GM04503 (cell line): ENCODE measurements around the gene RNF8.
A peak's percentile ranks its signal among the peaks of the same experiment; 100 is the strongest.
"Not testable (repeated sequence)": the region's sequence is repeated elsewhere in the genome, so short reads cannot be mapped to it uniquely, and the experiment has no call there.

Source experiments
- DNase-seq: peaks from one replicate; pipeline ENCODE4 v3.0.0-alpha.2; 2012; ENCODE audit warnings: low read depth

Gene RNF8, protein sequence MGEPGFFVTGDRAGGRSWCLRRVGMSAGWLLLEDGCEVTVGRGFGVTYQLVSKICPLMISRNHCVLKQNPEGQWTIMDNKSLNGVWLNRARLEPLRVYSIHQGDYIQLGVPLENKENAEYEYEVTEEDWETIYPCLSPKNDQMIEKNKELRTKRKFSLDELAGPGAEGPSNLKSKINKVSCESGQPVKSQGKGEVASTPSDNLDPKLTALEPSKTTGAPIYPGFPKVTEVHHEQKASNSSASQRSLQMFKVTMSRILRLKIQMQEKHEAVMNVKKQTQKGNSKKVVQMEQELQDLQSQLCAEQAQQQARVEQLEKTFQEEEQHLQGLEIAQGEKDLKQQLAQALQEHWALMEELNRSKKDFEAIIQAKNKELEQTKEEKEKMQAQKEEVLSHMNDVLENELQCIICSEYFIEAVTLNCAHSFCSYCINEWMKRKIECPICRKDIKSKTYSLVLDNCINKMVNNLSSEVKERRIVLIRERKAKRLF

DNA sequence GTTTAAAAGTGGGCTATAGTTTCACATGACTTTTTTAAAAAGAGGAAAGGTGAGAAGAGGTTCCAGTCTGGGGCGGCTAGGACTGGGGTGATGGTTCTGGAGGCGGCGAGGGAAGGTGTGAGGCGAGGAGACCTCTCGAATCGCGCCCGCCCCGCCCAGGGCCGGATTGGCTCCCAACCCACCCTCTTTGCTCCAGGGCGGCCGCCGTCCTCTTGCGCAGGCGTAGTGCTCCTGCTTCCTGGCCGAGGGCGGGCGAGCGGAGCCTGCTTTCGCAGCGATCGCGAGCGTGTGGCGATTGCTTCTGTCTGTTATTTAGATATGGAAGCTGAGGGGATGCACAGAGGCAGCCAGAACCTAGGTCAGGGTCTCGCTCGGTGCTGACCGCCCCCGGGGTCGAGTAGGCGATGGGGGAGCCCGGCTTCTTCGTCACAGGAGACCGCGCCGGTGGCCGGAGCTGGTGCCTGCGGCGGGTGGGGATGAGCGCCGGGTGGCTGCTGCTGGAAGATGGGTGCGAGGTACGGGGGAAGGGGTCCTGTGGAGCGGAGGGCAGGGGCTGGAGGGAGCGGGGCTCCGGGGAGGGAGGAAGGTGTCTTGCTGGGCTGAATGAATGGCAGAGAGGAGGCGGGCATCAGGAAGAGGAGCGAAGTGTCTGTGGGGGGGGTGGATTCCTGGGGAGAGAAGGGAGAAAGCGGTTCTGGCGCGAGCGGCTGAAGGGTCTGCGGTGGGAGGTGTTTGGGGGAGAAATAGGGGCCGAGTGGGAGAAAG, at the start of gene RNF8:
Gene RNF8 (plus strand): TSS at position 223 of the 765 bp plus-strand sequence. CDS start 182 bp downstream, at position 405.
- DNase-seq: peak; percentile 34

DNA sequence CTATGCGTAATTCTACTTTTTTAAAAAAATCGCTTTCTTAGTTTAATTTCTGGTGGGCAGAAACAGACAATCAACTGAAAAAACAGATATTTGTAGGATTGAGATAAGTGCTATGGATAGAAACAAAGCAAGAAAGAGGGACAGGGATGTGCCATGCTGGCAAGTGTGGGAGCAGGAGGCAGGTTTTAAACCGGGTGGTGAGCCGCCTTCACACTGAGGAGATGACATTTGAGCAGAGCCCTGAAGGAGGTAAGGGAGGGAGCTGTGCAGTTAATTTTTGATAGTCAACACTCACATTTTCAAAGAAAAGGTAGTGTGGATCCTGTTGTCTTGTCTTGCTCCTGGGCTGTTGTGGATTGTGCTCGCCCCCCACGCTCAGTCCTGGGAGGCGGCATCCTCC, 49.0 kb upstream of the RNF8 start:
- DNase-seq: no peak

DNA sequence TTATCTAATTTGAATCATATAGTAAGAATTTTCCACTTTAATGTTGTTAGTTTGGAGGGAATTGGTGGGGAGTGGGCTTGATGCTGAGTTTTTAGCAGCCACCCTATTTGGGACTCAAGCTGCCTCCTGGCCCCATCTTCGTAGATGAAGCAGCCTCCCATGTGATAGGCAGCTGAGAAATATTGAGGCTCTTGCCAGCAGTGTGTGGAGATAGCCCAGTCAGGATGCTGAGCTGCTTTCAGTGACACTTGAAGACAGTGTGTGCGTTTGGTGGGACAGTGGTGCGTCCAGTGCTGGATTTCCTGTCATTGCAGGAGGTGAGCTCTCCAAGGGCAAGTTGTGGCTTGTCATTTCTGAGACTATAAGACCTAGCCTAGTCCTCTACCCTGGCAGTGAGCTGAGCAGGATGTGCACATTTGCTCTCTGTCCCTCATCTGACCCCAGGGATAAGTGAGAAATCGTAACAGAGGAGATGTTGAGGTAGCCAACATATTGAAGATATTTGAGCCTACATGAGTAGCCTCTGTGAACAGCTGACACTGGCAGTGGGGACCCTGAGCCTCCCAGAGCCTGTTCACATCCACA, 47.9 kb upstream of the RNF8 start:
- DNase-seq: no peak

DNA sequence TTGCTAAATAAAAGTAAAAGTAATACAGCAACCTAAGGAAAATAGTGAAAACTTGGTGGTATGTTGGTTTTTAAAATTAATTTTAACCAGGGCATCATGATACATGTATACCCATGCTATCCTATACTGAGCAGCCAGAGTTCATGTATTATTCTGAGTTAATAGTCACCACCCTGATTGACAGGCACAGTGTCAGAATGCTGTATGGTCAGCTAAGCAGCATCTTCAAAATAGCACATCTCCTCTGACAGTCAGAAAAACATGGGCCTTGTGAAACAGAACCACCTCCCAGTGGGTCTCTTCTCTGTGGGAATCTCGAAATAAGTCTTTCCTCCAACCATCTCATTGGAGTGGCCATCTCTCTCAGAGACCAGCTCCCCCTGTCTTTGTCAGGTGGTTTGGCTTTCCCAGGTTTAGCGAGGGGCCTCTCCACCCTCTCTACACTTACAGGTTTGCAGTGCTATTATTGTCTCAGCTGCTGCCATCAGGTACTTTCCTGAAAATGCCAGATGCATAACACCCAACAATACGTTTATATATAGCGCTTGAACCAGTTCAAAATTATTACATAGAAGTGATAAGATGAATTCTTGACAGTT, 47.1 kb upstream of the RNF8 start:
- DNase-seq: no peak

DNA sequence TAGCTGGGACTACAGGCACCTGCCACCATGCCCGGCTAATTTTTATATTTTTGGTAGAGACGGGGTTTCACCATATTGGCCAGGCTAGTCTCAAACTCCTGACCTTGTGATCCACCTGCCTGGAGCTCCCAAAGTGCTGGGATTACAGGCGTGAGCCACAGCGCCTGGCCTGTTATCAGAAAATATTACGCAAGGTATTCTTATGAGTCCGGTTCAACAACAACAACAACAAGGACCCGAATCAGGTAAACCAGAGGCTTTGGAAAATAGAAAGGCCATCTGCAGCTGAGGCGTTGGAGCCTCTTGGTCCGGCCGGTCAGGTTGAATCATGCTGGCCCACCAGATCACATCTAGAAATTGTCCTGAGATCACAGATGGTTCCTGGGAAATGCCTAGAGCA, 46.3 kb upstream of the RNF8 start:
- not testable (repeated sequence) for DNase-seq

DNA sequence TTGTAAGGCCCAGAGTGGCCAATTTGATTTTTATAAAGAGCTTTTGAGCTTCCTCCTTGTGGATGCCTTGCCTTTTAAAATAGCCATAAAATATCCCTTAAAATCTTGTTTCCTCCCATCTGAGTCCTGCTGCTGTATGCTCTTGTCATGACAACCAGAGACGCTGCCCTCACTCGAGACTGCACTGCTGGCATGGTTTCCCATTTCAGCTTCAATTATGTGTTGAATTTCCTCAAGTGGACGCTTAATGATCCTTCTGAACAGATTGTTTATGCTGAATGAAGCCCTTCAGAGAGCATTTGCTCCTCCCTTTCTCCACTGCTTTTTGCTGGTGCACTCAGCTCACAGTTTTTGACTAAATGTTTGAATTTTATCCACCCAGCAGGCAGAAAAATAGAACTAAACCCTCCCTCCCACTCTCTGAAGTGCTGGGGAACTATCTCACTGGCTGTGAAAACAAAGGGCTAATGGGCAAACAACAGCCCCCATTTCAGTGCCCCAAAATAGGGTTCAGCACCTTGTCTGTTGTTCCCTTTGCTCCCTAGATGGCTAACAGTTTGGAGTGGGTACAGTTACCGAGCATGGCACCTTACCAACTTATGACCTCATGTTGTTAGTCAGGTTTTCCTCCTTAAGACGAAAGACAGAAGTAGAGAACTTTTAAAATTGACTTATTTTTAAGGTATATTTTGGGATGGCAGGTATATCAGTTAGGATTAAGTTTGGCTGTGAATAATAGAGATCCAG, 45.5 kb upstream of the RNF8 start:
- no peak for DNase-seq

DNA sequence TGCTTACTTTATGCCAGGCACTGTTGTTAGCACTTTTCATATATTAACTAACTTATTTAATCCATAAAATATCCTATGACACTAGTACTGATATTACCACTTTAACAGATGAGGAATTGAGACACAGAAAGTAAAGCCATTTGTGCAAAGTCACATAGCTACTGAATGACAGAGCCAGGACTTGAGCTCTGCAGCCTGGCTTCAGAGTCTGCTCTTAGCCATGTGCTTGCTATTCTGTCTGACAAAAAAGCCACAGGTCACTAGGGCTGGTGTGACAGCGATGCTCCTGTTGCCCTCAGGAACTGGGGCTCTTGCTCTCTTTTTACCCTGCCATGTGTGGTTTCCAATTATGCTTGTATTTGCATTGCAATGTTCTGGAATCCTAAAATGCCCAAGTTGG, 44.7 kb upstream of the RNF8 start:
- DNase-seq: no peak

DNA sequence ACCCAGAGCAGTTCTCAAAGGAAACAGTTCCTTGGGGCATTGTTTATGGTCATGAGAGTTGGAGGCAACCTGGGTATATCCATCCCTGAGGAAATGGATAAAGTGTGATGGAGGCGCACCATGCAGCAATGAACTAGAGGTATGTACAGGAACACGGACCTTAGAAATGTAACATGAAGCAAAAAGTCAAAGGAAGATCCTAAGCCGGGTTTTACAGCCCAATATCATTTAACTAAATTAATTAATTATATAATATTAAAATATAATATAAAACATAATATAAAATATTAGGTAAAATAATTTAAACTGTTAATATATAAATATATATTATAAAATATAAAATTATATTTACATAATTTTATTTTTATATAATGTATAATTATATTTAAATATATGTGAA, 44.1 kb upstream of the RNF8 start:
- DNase-seq: no peak

DNA sequence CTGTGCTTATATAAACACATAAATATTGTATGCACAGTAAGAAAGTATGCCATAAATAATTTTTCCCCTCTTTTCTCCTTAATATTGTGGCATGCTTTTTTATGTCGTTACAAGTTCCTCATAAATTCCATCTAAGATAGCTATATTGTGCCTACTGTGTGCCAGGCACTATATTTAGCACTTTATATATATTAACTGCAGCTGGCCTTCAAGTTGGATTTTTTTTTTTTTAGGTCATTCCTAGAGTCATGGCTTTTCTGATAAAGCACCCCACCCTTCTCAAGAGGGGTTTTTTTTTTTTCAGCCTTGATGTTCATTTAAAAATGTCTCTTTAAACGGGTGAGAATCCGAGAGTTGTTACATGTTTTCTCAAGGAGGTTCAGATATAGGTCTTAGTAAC, 42.8 kb upstream of the RNF8 start:
- no peak for DNase-seq

DNA sequence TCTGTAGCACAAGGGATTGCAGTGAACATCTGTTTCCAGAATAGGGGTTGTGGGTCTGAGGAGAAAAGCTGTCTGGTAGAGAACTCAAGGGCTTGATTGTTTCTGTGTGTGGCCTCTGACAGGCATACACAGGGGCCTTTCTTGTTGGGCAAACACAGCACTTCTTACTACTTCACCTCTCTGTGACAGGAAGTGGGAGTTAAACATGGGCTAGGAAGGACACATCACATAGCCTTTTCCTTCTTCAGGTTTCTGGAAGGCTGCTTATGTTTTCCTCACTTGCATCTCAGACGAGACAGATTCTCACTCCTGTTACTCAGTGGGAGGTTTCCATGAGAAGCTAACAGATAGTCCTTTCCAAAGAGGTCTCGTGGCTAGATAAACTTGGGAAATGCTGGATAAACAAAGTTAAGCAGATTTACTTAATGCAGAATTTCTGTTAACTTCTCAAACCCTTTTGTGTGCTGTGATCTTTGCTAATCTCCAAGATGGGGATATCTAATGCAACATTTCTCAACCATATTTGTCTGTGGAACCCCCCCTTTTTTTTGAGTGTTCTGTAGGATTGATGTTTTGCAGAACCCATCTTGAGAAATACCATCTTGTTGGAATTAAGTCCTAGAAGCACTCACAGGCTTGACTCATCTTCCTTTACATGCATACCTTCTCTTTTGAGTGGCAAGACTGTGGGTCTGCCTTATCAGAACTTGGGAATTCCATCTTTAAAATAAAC, 41.9 kb upstream of the RNF8 start:
- no peak for DNase-seq

DNA sequence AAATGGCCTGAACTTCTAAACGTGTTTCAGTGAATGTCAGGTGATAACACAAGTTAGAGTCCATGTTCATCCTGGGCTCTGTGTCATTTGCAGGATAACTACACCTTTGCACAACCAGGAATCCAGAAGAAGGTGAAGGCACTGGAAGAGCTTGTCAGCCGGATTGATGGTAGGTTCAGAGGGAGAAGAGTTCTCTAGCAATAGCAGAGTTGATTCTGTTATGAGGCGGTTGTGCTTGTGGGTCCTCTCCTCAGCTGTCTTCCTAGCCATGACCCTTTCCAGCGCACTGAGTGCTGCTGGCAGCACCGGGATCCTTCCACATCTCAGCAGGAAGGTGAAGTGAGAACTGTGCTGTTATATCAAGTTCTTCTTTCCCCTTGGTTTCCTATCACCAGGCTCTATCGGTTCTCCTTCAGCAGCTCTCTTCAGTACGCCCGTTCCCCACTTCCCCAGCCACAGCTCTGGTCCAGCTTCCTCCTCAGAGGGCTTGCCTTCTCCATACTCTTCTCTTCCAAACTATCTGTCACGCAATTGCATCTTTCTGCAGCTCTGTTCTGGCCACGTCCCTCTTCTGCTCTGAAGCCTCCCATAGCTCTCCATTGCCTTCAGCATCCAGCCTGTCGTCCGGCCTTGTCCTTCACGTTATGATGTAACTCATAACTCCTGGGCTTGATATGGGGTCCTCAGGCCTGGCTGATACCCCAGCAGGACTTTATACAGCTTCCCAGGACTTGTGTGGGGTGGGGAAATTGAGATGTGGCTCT, 39.9 kb upstream of the RNF8 start:
- DNase-seq: no peak

DNA sequence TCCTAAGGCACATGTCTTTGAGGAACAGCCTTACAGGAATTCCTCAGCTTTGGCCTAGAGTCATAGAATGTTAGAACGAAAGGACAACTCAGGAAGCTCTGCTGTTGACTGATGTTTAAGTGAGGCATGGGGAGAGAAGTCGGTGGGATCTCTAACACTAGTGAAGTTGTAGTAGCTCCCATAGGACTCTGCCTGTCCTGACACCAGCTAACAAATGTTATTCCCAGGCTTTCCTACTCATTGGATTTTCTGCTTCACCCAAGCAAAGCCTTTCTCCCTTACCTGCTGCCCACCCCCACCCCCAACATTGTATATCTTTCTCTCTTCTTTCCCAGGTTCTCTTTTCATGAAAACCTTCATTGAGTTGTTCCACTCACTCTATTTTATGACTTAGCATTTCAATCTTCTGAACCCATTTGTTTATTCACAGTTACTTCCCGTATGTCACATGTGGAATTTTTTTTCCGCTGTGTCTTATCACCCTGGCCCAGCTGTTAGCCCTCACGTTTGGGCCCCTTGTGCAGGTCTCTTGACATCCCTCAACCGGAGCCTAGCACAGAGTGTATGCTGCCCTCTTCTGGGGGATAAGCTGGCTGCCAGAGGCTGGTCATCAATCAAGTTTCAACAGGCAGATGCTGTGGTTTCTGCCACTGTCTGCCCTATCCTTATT, 39.2 kb upstream of the RNF8 start:
- no peak for DNase-seq

DNA sequence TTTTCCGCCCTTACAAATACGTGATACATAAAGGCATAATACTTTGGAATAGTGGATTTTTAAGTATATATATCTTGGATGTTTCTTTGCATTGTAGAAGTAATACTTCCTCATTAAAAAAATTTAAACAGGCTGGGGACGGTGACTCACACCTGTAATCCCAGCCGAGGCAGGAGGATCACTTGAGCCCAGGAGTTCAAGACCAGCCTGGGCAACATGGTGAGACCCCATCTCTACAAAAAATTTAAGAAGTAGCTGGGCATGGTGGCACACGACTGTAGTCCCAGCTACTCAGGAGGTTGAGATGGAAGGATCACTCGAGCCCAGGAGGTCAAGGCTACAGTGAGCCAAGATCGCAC, 38.6 kb upstream of the RNF8 start:
- DNase-seq: no peak

DNA sequence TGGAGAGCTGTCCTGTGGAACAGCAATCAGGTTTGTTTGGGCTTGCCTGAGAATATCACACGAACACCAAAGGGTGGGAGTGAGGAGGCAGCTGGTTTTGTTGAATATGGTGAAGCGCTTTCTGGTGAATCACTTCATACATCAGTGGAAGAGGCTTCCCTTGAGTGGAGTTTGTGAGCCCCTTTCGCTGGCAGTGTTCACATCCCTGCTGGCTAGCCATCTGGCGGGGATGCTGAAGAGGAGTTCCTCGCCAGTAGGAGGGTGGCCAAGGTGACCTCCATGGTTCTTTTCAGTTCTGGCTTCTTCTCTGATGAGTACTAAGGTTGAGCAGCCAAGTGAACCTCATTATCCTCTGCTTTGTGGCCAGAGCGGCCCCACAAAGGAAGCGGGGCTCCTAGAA, 37.7 kb upstream of the RNF8 start:
- DNase-seq: no peak

DNA sequence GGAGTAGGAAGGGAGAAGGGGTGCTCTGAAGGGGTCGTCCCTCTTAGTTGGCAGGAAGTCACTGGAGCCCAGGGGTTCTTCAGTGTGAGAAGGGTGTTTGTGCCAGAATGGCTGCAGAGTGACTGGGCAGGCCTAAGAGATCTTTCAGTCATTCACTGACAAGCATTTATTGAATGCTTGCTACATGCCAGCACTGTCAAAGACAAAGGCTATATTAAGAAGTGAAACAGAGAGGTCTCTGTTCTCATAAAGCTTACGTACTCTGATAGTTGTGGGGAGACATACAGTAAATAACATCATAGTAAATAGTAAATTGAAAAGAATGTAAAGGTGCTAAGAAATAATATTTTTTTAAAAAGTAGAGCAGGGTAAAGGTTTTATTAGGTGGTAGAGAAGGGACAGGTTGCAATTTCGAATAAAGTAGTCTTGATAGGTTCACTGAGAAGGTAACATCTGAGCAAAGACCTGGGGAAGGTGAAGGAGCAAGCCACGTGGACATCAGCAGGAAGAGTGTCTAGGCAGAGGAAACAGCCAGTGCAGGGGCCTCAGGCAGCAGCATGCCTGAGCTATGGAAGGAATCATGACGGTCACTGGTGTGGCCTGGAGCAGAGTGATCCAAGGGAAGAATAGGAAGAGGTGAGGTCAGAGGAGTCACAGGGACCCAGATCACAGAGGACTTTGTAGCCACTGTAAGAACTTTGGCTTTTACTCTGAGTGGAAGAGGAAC, 36.3 kb upstream of the RNF8 start:
- no peak for DNase-seq

DNA sequence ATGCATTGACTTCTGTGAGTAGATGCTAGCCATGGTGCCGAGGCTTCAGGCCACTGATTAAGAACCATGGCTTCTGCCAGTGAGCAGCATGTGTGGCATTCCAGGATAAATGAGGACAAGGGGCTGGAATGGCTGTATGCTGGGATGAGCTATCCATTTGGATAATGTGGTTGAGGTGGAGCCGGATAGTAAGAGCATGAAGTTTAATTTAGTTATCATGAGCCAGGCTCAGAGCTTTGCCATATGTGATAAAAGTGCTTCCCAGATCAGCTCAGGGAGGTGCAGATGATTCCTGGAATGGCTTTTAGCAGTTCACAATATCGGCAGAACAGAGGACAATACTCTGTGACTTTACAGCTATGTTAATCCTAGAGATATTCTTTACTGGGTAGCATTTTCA, 34.6 kb upstream of the RNF8 start:
- no peak for DNase-seq

DNA sequence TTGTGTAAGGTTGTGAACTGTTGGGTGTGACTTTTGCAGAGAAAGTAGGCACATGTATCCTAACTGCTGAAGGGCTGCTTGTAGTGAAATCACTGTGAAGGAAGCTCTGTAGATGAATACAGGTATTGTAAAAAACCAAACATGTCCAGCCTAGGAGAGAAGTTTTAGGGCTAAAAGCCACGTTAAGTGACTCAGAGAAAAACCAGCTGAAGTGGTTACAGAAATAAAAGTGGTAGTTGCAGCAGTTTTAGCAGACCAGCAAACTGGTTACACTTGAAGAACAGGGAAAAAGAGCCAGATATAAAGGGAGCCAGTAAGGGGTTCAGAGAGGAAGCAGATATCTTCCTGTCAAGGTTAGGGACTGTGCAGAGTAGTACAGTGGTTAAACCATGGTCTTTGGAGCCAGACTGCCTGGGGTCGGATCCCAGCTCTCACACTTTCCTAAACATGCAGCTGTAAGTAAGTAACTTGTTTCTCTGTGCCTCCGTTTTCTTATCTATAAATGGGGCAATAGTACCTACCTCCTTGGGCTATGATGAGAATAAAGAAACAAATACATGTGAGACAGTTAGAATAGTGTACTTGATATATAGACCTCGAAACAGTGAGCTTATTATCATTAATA, 33.8 kb upstream of the RNF8 start:
- DNase-seq: no peak

DNA sequence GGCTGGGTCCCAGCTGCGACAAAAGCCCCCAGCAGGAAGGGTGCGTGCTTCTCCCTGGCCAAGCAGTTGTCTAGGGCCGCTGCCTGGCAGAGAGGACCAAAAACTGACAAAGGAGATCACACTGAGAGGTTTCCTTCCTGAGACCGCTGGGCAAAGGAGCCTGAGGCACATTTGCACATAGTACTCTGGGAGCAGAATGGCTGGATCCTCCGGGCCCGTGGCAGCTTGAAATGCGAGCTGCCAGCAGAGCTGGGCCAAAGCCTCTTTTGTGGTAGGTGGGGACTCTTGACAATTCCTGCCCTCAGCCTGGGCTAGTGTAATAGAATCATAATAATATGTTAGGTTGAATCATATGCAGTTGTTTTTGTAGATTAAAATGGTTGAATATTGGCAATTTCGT, 33.1 kb upstream of the RNF8 start:
- DNase-seq: no peak

DNA sequence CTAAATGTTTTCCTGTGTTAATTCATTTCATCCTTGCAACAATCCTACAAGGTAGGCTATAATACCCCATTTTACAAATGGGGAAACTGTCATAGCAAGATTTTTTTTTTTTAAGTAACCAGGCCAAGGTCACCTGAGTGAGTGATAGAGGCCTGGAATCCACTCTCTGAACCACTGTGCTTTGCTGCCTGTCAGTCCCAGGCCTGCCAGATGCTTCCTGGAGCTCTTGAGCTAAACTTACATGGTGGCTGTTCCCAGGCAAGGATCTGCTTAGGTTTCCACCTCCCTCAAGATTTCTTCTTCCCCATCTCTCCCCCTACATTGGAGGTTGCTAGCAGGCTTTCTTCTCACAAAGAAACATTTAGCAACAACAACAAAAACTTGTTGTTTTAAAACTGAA, 32.7 kb upstream of the RNF8 start:
- no peak for DNase-seq
